Measurements from ENCODE around the gene SLC3A2.

DNA sequence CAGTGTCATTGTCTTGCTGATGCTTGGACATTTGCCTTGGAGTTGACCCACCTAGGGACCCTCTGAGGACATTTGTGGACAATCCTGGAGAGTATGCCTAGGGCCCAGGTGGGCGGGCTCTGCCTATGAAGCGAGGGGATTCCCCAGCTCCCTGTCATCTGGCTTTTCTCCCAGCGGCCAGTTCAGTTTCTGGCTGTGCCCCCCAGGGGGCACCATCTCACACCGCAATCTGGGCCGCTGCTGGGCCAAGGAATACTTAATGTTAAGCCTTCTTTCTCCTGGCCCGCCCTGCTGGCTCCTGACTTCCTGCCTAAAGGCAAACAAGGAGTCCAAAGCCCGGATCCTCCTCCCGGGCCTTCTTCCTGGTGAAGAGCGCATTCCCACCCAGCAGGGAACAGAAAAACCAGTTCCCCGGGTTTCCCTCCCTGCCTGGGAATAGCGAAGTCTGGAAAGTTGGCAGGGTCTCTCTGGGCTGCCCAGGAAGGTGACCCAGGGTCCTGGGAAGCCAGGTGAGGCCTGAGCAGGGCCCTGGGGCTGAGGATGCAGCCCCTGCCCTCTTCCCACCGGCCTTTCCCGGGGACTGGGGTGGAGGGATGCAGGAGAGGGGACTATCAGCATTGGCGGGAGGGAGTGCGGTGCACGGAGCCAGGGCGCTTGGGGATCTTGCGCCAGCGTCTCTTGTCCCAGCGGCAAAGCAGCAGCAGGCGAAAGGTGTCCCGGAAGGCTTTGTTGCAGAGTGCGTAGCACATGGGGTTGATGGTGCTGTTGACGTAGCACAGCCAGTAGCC is 28.6 kb downstream of the SLC3A2 start:
- TF ChIP-seq POLR2A (IDR thresholded peaks at IDR 0.05): no peak
- no peak for TF ChIP-seq POLR2AphosphoS5 (IDR thresholded peaks at IDR 0.05)
- peak; percentile 41 to 76 (median 62) for TF ChIP-seq CTCF (IDR thresholded peaks at IDR 0.05)

Measured in upper lobe of left lung (tissue), 4 donors.